Fibroblast of peridontal ligament (primary cell): ENCODE results near the gene SYT6.

Experiments used
- DNase-seq: peaks from one replicate; pipeline ENCODE4 v3.0.0-alpha.2; 2010; ENCODE audit errors: extremely low read depth

Gene SYT6

DNA sequence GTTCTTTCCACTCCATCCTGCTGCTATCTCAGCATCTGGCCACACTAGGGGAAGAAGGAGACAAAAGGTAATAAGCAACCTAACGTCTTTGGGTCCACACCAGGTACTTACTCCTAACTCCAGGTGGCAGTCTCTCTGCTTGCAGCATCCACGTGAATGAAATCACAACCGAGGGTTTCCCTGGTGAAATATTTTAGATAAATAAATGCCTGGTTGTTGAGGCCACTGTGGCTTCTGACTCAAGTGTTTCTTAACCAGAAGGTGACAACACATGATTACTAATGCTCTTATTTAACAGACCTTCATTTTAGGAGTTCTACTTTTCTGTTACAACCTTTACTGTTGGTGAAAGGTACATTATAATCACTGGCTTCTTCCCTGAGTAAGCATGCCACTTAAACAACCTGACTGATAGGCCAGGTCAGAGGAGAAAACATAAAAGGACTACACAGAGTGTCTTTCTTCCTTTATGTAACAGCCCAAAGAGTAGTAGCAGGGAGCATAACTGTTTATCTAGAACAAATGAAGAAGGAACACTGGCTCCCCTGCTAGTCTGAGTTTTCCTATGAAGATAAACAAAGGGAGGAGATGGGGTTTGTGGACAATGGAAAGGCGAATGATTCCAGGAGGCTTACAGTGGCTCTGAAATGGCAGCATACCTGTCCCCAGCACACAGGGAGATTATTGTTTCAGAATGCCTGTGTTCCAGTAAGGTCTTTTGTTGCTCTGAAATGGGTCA is 59.9 kb downstream of the SYT6 start:
- no peak for DNase-seq

DNA sequence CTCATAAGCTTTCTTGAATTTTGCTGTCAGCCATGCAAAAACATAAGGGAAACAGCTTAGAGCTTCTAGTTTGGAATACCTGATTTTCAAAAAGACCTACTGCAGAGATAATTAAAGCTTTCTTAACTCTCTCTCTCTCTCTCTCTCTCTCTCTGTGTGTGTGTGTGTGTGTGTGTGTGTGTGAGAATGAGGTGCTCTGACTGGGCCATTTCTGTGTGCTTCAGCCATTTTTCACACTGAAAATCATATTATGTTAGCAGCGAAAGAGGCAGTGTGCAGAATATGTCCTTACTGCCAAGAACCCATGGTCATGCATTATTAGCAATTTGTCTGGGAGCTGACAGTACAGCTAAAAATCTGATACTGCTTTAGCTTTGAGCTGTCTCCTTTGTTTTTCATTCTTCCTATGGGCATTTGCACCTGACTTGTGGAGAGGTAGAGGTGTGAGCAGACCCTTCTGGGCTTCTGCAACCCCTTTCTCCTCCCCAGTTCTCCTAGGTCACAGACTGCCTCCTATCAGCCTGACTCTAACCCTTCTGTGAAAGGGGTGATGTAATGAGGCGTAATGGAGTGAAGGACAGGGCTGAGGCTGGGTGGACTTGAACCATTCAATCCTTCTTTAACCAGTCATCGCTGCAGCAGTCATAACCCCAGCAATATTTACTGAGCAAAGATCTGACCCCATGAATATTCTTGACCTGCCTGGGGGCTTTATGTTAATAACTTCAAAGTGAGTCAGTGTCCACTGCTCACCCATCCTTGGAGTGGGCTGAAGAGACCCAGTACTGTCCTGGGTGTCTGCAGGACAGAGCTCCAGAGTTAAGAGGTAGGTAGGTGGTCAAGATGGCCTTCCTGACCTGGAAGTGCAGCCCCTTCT is 61.2 kb downstream of the SYT6 start:
- DNase-seq = no peak

DNA sequence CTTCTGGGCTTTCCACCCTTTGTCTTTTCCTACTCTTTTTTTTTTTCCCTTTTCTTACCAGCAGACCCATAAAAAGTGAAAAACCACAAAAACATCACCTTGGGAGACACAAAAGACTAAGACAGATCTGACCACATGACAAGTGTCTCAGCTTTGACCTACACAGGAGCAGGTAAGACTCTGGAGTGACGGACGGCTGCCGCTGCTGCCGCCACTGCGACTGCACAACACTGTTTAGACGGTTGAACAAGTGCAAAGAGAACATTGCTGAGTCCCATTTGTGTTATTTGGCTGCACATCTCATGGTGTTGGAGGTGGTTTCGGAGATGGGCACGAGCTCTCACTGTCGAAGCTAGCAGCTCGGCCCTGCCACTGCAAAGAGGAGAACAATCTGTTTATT is 62.0 kb downstream of the SYT6 start:
- no peak for DNase-seq

DNA sequence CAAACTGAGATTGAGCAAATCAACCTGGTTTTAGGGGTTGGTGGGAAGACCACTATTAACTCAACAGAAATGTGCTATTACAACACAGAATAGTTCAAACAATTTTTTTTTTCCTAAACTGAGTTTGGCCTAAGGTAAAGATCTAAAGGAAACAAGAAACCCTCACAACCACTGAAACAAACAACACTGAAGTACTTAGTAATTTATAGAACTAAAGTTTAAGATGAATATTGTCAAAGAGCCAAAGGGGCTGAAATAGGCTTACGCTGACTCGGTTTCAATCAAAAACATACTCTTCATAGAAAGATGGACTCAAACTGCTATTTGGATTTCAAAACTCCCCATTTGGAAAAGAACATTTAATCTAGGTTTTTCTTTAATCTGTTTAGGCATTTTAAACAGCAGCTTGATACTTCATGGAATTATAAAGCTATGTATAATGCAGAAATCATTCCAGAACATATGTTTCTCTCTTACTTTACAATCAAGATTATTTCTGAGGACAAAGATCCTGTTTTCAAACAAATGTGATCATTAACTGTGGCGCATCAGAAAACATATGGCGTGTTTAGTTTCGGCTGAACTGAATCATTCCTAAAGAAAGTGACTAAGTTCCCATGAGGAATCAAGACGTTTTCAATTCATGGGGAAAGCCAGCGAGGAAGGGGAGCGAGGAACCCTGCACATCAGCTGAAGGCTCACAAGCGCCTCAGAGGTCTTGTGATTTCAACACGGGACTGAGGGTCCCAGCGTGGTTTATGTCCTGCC is 62.7 kb downstream of the SYT6 start:
- DNase-seq = no peak

DNA sequence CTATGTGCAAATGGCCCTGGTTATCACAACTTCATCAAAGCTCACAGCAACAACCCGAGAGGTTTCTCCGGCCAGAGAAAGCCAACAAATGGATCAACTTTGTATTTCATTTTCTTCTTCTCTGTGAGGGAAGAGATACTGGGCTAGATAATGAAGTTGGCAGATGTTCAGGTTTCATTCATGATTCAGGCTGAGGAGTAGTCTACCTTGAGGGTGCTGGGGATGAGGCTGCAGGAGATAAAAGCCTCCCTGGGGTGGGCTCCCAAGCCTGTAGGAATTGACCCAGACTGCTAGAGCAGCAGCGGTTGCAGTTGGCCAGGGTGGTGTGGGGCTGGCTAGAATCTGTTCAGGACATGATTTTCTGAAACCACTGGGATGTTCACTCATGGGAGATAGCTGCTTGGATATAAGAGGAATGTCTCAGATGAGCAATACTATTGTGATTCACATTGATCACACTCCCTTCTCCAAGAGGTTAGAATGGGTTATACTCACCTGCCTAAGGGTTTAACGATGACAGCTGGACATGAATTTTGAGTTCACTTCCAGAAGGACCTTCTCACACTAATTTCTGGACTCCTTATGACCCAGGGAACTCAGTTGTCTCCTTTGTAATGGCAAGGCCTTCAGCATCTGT is 64.0 kb downstream of the SYT6 start:
- DNase-seq = no peak

DNA sequence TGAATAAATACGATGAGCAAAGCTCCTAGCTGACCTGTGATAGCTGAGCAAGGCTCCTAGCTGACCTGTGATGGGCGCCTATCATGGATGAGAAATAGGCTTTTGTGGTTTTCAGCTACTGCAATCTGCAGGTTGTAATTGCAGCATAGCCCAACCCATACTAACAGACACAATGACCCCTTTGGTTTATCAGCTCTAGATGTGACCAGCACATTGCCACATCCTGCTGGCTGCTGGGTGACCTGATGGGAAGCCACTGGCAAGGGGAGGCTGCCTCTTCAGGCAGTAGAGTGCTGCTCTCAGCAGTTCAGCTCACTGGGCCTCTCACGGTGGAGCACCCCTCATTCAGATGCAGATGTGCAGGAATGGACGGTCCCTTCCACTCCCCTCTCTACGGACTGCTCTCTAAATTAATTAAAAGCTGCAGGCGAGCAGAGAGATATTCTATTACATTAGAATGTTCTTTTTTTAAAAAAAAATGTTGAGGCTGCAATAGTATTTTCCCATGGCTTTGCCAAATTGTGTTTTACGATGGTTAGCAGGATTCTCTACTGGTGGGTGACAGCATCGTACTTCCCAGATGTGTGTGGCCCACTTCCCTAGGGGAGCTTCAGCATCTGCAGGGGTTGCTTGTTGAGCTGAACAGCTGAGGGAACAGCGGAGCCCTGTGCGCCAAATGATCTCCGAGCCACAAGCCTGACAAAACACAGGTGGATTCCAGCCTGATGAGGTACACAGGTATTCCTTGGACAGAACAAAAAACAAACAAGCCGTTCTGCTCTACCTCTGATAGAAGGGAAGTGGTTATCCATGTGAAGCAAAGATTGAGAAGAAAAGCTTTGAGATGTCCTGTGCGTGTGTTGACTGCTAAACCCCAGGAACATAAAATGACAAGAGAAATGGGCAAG is 65.0 kb downstream of the SYT6 start:
- no peak for DNase-seq

GRCh38 chr1:114087495-114087894 is 66.2 kb downstream of the SYT6 start:
- DNase-seq = no peak

DNA sequence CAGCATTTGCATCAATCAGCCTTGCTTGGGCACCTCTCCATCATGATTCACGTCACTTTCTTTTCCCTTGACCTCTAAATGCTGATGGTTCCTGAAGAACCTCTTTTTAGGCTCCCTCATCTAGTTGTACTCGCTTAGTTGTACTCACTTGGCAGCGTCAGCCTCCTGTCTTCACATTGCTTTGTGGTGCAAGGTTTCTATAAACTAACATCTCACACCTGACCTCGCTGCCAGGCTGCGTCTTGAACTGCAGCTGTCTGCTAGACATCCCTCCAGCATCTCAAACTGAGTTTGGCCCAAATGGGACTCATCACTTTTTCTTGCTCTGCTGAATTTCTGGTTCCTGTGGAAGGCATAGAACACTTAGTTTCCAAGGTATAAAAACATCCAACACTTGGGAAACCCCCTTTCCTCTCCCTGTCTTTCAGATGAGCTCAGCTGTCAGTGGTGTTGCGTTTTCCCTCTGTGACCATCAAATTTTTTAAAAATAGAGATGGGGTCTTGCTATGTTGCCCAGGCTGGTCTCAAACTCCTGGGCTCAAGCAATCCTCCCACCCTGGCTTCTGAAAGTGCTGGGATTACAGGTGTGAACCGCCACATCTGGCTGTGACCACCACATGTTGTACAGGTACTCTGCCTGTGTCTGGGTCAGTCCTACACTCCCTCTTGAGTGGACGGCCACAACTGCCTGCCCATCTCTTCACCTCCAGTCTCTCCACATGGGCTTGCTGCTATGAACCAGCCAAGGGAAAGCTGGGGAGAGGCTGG is 66.9 kb downstream of the SYT6 start:
- DNase-seq = no peak

GRCh38 chr1:114082867-114083585 is 70.6 kb downstream of the SYT6 start:
- no peak for DNase-seq

GRCh38 chr1:114082304-114082630 is 71.4 kb downstream of the SYT6 start:
- no peak for DNase-seq

DNA sequence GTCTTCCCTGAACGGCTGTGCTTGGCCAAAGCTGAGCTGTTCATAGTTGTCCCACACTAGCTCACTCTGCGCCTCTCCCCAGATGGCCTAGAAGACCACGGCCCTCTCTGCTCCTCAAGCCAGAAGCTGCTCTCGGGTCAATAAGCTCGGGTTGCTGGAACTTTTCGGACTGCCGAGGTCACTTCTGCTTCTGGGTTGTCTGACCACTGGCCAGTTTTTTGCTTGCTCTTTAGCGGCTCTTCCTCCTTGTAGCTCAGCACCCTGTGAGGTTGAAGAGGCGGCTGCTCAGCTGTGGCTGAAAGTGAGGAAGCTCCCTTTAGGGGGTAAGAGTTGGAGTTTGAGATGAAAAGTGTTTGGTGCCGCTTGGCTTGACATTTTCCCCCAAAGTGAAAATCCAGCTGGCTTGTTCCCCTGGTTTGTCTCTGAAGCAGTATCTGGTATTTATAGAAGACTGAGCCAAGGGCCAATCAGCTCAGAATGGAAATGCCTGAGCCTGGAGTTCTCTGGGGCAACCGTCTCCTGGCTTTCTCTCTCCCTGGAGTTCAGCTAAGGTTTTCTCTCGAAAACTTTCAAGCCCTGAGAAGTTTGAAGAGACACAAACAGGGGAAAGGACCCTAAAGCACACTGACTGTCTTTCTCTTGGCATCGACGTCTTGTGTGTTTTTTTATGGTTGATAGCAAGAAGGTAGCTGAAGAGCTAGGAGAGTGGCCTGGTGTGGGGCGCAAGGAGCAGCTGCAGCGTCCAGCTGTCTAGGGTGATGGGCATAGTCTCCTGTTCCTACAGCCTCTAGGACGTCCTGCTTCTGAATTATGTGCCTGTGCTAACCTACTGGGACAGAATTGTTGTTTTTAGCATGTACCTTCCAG is 72.0 kb downstream of the SYT6 start:
- DNase-seq = no peak

DNA sequence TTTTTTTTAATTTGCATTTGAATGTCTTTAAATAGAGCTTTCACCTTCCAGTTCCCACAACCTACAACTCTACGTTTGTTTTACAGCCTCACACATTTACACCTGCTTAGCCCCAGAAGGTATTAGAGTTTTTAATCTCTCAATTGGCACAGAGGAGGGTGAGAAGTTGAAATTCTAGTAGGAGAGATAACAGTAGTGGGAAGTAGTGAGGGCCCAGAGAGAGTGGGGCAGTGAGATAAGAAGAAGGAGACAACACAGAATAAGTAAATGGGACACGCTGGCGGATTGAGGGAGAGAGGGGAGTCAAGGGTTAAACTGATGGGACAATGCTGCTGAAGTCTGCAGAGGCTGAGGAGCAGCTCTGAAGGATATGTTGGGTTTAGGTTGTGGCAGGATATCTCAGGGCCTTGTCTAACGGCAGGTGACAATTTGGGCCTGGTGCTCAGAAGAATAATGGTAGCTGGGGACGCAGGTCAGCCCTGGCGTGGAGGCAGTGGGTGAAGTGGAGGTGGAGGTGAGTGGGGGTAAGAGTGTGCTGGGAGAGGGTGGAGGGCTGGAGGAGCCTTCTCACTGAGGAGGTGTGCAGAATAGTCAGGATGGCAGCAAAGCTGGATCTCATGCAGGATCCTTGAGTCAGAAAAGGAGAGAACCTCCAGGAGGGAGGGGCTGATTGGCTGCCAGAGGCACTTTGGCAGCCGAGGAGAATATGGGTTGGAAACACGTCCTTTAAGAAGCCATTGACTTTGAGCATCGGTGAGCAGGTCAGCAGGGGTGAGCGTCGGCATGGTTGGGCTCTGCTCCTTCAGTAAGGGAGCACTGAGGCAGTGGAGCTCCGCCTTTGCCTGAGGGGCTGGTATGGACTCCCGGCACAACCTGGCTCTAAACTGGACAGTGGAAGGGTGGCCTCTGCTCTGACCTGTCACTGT is 72.9 kb downstream of the SYT6 start:
- DNase-seq = no peak

- no peak for DNase-seq
Observed at GRCh38 chr1:114079596-114080190, 74.0 kb downstream of the SYT6 start.

- no peak for DNase-seq
Observed at GRCh38 chr1:114078116-114078515, 75.6 kb downstream of the SYT6 start.

DNA sequence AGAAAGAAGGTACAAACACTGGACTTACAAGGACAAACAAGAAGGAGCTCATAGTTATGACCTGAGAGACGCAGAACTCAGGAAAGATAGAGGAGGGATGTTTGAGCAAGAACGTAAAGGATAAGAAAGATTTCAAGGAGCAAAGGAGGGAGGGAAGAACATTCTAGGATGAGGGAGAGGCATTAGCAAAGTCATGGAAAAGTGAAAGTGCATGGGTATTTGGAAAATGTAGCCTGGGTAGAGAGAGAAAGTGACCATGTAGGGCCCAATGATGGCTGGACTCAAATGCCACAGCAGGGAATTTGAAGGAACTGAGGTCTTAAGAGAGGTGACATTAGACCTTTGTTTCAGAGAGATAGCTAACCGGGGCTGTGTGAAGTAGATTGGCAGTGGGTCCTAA is 76.5 kb downstream of the SYT6 start:
- DNase-seq = no peak

- DNase-seq = no peak
Observed at GRCh38 chr1:114076308-114076707, 77.4 kb downstream of the SYT6 start.
